K562 (cell line): Measurements from ENCODE around the gene SYNE1. TPM values are rescaled to one million over a fixed set of nuclear protein-coding genes. Genes with fewer than 3 reads are reported as not detected.

ENCODE experiments used
- ATAC-seq: fragments of 200-7000 bp; cut with Tn5 transposase; 3 replicates; pipeline ENCODE4 v1.9.1; 2020; ENCODE audit warnings: moderate library complexity
- BruUV-seq: library from RNA; stranded (reverse); fragments of 400-500 nt; replicated peaks from 2 replicates; lab custom pipeline; 2021; lab: Mats Ljungman, UMichigan
- CTCF ChIA-PET: fragments of 300-600 bp; formaldehyde crosslinking; extraction: SDS; loops from one replicate; lab custom pipeline; 2021; ENCODE audit warnings: low intra/inter-chr PET ratio; lab: Yijun Ruan, JAX
- POLR2A ChIA-PET: fragments of 300-600, 350-650 bp; sonication (Branson Sonifier 250); formaldehyde crosslinking; extraction: SDS; loops from one replicate; lab custom pipeline; 2021; ENCODE audit warnings: antibody characterized with exemption, inconsistent platforms; lab: Yijun Ruan, JAX
- DNase-seq, 4 experiments: peaks; one replicate each; pipeline versions ENCODE4 v3.0.0 to v3.0.0-alpha.2; 2011 to 2018; ENCODE audit warnings: low spot score in 3 of 4, mixed read lengths in 3 of 4; ENCODE audit errors: extremely low read depth in 1 of 4
- FAIRE-seq: peaks from 2 replicates; lab custom pipeline; 2011; peaks lifted over from hg19 to GRCh38; lab: Jason Lieb, UNC
- H2AFZ ChIP-seq: 2 replicates; pipeline ENCODE4 v1.6.0; 2011; ENCODE audit warnings: low read depth, low read length, control low read depth, inconsistent platforms
- H3K27ac ChIP-seq: fragments of 200-600 bp; 3 replicates; pipeline ENCODE4 v1.8.0; 2011; ENCODE audit warnings: low read depth, mild to moderate bottlenecking, control low read depth, inconsistent platforms, low read length, moderate library complexity, mixed read lengths; ENCODE audit errors: extremely low read depth
- H3K27me3 ChIP-seq, 2 experiments: fragments of 300-600 bp in 1 of 2; 2 replicates in 1 of 2; 3 replicates in 1 of 2; pipeline versions ENCODE4 v1.6.0 to v1.8.0; 2011; ENCODE audit warnings: inconsistent platforms in 2 of 2, low read length in 2 of 2, mild to moderate bottlenecking in 1 of 2, mixed read lengths in 1 of 2, moderate library complexity in 1 of 2; ENCODE audit not compliant: control insufficient read depth in 2 of 2, insufficient read depth in 2 of 2
- H3K36me3 ChIP-seq: fragments of 300-600 bp; 3 replicates; pipeline ENCODE4 v1.8.0; 2011; ENCODE audit warnings: mild to moderate bottlenecking, low read length, inconsistent platforms; ENCODE audit not compliant: control insufficient read depth, insufficient read depth
- H3K4me1 ChIP-seq, 2 experiments: fragments of 200-600 bp in 1 of 2; replicated peaks in 1 of 2; 2 replicates in 1 of 2; 3 replicates in 1 of 2; pipeline versions ENCODE4 v1.5.1 to v1.8.0; 2011; ENCODE audit warnings: inconsistent platforms in 2 of 2, low read length in 2 of 2, mild to moderate bottlenecking in 1 of 2, mixed read lengths in 1 of 2, moderate library complexity in 1 of 2; ENCODE audit not compliant: control insufficient read depth in 2 of 2, insufficient read depth in 2 of 2
- H3K4me2 ChIP-seq: 2 replicates; pipeline ENCODE4 v1.6.1; 2011; ENCODE audit warnings: low read length, control low read depth, inconsistent platforms, mixed read lengths; ENCODE audit not compliant: insufficient read depth
- H3K4me3 ChIP-seq: fragments of 200-600 bp; sonication (generic), shearing (Covaris generic); 2 replicates; pipeline ENCODE4 v1.5.1; 2016; ENCODE audit warnings: control low read depth, inconsistent platforms
- H3K79me2 ChIP-seq: fragments of 200-600 bp; 3 replicates; pipeline ENCODE4 v1.8.0; 2011; ENCODE audit warnings: low read length, inconsistent platforms; ENCODE audit not compliant: control insufficient read depth, insufficient read depth
- H3K9ac ChIP-seq, 2 experiments: 2 replicates each; pipeline versions ENCODE4 v1.6.0 to v1.6.1; 2011; ENCODE audit warnings: low read depth in 2 of 2, low read length in 2 of 2, control low read depth in 1 of 2, inconsistent platforms in 1 of 2, mild to moderate bottlenecking in 1 of 2, mixed read lengths in 1 of 2; ENCODE audit not compliant: insufficient read depth in 1 of 2
- H3K9me1 ChIP-seq: one replicate; pipeline ENCODE4 v1.6.0; 2011; ENCODE audit warnings: inconsistent platforms, mild to moderate bottlenecking, low read length, moderate library complexity; ENCODE audit not compliant: control insufficient read depth, insufficient read depth
- H3K9me3 ChIP-seq: replicated peaks from 2 replicates; pipeline ENCODE4 v1.5.1; 2011; ENCODE audit warnings: low read depth, low read length, inconsistent platforms; ENCODE audit not compliant: control insufficient read depth, insufficient read depth
- H4K20me1 ChIP-seq: replicated peaks from 2 replicates; pipeline ENCODE4 v1.6.1; 2011; ENCODE audit warnings: low read length, inconsistent platforms, mixed read lengths; ENCODE audit not compliant: control insufficient read depth, insufficient read depth
- ARID3B ChIP-seq: fragments of 250-450 bp; sonication (Bioruptor Pico); IDR thresholded peaks from 2 replicates; pipeline ENCODE4 v1.4.0; 2020; ENCODE audit warnings: borderline replicate concordance
- CSDE1 ChIP-seq, 2 experiments: fragments of 450-650 bp; IDR thresholded peaks; 2 replicates each; pipeline ENCODE4 v1.6.1; 2016; ENCODE audit warnings: mild to moderate bottlenecking in 1 of 2
- E2F5 ChIP-seq: sonication (generic); formaldehyde crosslinking; IDR thresholded peaks from 2 replicates; pipeline ENCODE4 v1.8.0; 2022; ENCODE audit warnings: mild to moderate bottlenecking, missing genetic modification reagents
- SAP30 ChIP-seq: fragments of 200-600 bp; sonication (generic); IDR thresholded peaks from 2 replicates; pipeline ENCODE4 v1.6.1; 2012; ENCODE audit warnings: borderline replicate concordance, low read depth, mild to moderate bottlenecking, moderate library complexity, low read length, control low read depth, inconsistent platforms; ENCODE audit not compliant: insufficient read depth, poor library complexity, severe bottlenecking
- U2AF1 ChIP-seq: fragments of 200-400 bp; formaldehyde crosslinking; optimal IDR thresholded peaks from 2 replicates; pipeline ENCODE3; 2017; ENCODE audit warnings: mild to moderate bottlenecking, low read depth, low read length, moderate library complexity
- ZNF512 ChIP-seq: IDR thresholded peaks from 2 replicates; pipeline ENCODE4 v1.6.1; 2016; ENCODE audit warnings: missing genetic modification characterization, missing compliant biosample characterization
- WGBS: fragments of 100-300 bp; shearing (Covaris generic); methylation state at CpG from one replicate; pipeline ENCODE4 v1.1.6; 2016; ENCODE audit warnings: low coverage, mixed read lengths; ENCODE audit not compliant: insufficient coverage; ENCODE audit errors: missing lambda C conversion rate; 5-methylcytosine and 5-hydroxymethylcytosine counted together
- in situ Hi-C: fragments of 300-500 bp; cut with MboI; formaldehyde crosslinking; loops from 4 replicates; pipeline ENCODE4 v1.15.0; 2018; ENCODE audit warnings: inconsistent platforms, mixed read lengths
- intact Hi-C: fragments of 100-400 bp; cut with micrococcal nuclease; formaldehyde crosslinking; loops from 2 replicates; pipeline ENCODE4 v1.14.2; 2022
- polyA plus RNA-seq, 8 experiments: library from polyadenylated mRNA; depleted of rRNA in 4 of 8; stranded (reverse) in 5 of 8; unstranded in 3 of 8; fragments of >200 nt; fragmentation: Nextera tagmentation in 2 of 8; fragmentation: Illumina TruSeq in 1 of 8; extraction: Ambion mirVana in 2 of 8; extraction: Trizol in 1 of 8; gene quantifications; 2 replicates each; pipeline versions ENCODE4 v1.2.1 to v1.2.3, GENCODE V29; 2011 to 2014; ENCODE audit warnings: inconsistent platforms in 1 of 8, missing spikeins in 1 of 8
- total RNA-seq, 7 experiments: library from RNA; depleted of rRNA in 6 of 7; stranded (reverse); fragments of >200 nt in 6 of 7; fragmentation: Illumina TruSeq in 2 of 7; extraction: Trizol in 2 of 7; gene quantifications; 2 replicates each; pipeline versions ENCODE4 v1.2.1 to v1.2.3, GENCODE V29; 2011 to 2021; ENCODE audit warnings: low replicate concordance in 1 of 7

Gene SYNE1
- total and polyA plus RNA-seq, 9 of the 15 experiments (the other 6 are each of a cell fraction or from before 2014, with no cell fraction given) = under 0.01 to 0.42 (median 0.08) TPM; not detected in 1

- TF ChIP-seq ARID3B (CRISPR knock-in tag) = no peak
These were observed 452.6 kb downstream of the SYNE1 start (continued) for GRCh38 chr6:152184573-152184916.

- DNase-seq (no peak), FAIRE-seq (no peak), ATAC-seq (no peak)
- no peaks in the 10 kb centered on the region for H3K4me1 ChIP-seq
- no peaks in the 10 kb centered on the region for H3K36me3 ChIP-seq
- WGBS = 0% methylated on average over 5 of the region's 5 CpGs
- H3K9ac ChIP-seq = no peak overlapping the region
- H3K4me3 ChIP-seq = no peak overlapping the region
- intact Hi-C loops = no loop called here
- H3K9me3 ChIP-seq = no peaks in the 10 kb centered on the region
- H3K27ac ChIP-seq = no peak overlapping the region
- TF ChIP-seq E2F5 (no peak), U2AF1 (peak; percentile 76), SAP30 (no peak), ZNF512 (tag) (peak; percentile 53), CSDE1 (IDR thresholded peaks at IDR 0.05) (no peak)
- H3K9me1 ChIP-seq = no peaks in the 10 kb centered on the region
- H3K27me3 ChIP-seq = no peaks in the 10 kb centered on the region
- H3K4me2 ChIP-seq = no peak overlapping the region
- BruUV-seq = no TSS peak
- H3K79me2 ChIP-seq = no peaks in the 10 kb centered on the region
- no peak overlapping the region for H2AFZ ChIP-seq
- ChIA-PET POLR2A (no interaction called here), CTCF (no interaction called here)
- in situ Hi-C loops = no loop called here
- H4K20me1 ChIP-seq = no peaks in the 10 kb centered on the region
These were observed 456.6 kb downstream of the SYNE1 start for GRCh38 chr6:152180601-152181000.
